ENCODE data around the gene STON2.

STON2 gene

DNA sequence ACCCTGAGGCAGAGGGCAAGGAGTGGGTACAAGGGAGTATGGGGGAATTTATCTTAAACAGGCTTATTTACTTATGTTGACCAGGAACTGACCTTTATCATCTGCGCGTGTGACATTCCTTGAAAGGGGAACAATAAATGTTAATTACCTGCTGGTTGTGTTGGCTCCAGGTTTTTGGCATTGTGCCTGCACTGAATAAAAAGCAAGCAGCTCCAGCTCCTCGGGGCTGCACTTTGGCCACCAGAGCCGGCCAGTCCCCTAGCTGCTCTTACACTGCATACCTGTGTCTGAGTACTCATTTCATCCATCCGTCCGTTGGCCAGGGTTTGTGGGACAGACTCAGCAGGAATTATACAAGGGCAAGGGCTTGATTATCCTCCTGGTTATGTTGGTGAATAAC is 110.6 kb downstream of the STON2 start:
- Mint-ChIP-seq H3K4me1 (no peaks in the 10 kb centered on the region), H3K36me3 (ENCODE audit: low read depth) (peaks cover 62% of the 10 kb centered on the region), H3K27me3 (ENCODE audit: low read depth) (no peaks in the 10 kb centered on the region), H3K27ac (no peak overlapping the region), H3K4me3 (no peak overlapping the region), H3K9me3 (peaks cover 15% of the 10 kb centered on the region)
- TF ChIP-seq, protein P1, sequence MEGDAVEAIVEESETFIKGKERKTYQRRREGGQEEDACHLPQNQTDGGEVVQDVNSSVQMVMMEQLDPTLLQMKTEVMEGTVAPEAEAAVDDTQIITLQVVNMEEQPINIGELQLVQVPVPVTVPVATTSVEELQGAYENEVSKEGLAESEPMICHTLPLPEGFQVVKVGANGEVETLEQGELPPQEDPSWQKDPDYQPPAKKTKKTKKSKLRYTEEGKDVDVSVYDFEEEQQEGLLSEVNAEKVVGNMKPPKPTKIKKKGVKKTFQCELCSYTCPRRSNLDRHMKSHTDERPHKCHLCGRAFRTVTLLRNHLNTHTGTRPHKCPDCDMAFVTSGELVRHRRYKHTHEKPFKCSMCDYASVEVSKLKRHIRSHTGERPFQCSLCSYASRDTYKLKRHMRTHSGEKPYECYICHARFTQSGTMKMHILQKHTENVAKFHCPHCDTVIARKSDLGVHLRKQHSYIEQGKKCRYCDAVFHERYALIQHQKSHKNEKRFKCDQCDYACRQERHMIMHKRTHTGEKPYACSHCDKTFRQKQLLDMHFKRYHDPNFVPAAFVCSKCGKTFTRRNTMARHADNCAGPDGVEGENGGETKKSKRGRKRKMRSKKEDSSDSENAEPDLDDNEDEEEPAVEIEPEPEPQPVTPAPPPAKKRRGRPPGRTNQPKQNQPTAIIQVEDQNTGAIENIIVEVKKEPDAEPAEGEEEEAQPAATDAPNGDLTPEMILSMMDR (IDR thresholded peaks at IDR 0.05; ENCODE audit: unreplicated experiment in 3 of 3) = no peak

DNA sequence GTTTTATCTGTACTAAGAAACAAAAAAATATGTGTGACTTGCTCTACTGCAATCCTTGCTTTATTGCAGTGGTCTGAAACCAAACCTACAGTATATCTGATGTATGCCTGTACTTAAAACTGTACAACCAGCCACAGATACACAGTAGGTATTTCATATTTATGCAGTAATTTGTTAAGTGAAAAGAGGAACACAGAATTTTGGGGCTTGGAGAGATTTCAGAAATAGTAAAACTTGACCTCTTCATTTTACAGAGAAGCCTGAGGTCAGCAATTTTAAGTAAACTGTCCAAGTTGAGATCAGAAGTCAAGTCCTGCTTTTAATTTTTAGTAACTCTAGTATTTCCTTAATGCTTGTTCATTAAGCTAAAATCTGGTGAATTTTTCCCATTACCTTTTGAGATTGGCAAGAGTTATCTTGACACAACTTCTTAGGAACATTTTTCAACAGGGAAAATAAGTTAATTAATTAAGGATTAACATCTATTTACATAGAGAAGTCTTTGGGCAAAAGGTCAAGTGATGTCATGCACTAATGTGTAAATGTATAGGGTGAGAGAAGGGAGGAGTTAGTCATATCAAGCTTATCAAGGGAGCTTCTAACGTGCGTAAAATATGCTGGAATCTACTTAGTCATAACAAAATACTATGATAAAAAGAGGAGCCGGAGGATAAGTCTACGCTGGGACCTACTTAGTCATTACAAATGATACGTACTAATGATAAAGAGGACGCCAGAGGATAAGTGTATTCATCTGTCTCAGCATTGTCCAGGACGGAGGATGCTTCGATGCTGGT is 113.4 kb downstream of the STON2 start:
- TF ChIP-seq, protein P1 (IDR thresholded peaks at IDR 0.05; ENCODE audit: unreplicated experiment in 3 of 3) = no peak
- Mint-ChIP-seq H3K9me3 (peaks cover 12% of the 10 kb centered on the region), H3K4me3 (no peak overlapping the region), H3K36me3 (ENCODE audit: low read depth) (peaks cover 43% of the 10 kb centered on the region), H3K4me1 (no peaks in the 10 kb centered on the region), H3K27me3 (ENCODE audit: low read depth) (no peaks in the 10 kb centered on the region), H3K27ac (no peak overlapping the region)

DNA sequence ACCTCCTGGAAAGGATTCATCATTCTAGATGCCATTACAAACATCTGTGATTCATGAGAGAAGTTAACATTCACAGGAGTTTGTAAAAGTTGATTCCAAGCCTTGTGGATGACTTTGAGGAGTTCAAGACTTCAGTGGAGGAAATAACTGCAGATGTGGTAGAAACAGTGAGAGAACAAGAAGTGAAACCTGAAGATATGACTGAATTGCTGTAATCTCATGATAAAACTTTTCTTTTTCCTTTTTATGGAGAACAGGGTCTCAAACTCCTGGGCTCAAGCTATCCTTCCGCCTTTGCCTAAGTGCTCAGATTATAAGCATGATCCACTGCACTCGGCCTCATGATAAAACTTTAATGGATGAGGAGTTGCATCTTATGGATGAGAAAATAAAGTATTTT is 114.9 kb downstream of the STON2 start:
- H3K36me3 Mint-ChIP-seq (ENCODE audit: low read depth) = peaks cover 33% of the 10 kb centered on the region
- no peak overlapping the region for H3K27ac Mint-ChIP-seq
- no peaks in the 10 kb centered on the region for H3K27me3 Mint-ChIP-seq (ENCODE audit: low read depth)
- H3K4me3 Mint-ChIP-seq = no peak overlapping the region
- H3K4me1 Mint-ChIP-seq = no peaks in the 10 kb centered on the region
- TF ChIP-seq, protein P1 (IDR thresholded peaks at IDR 0.05; ENCODE audit: unreplicated experiment in 3 of 3) = no peak
- H3K9me3 Mint-ChIP-seq = peaks cover 12% of the 10 kb centered on the region

DNA sequence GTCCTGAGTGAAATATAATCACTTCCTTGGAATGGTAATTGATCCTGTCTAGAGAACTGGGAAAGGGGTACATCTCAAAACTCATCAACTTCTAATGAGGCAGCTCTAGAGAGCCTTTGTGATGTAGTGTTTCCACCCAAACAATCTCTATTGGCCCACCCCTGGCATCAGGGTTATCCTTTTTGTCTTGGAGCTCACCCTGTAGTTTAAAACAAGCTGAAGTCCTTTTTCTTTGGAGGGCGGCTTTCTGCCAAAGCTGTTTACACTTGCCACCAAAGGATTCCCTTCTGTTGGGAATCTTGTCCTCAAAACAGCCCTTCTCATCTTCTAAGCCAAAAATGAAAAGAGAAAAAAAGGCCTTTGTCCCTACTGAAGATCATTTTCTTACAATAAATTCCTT is 118.8 kb downstream of the STON2 start:
- Mint-ChIP-seq H3K36me3 (ENCODE audit: low read depth) (peaks cover 23% of the 10 kb centered on the region), H3K27ac (no peak overlapping the region), H3K4me1 (peaks cover under 1% of the 10 kb centered on the region), H3K27me3 (ENCODE audit: low read depth) (peaks cover 3% of the 10 kb centered on the region), H3K4me3 (no peak overlapping the region), H3K9me3 (no peaks in the 10 kb centered on the region)
- TF ChIP-seq, protein P1 (IDR thresholded peaks at IDR 0.05; ENCODE audit: unreplicated experiment in 3 of 3) = no peak

DNA sequence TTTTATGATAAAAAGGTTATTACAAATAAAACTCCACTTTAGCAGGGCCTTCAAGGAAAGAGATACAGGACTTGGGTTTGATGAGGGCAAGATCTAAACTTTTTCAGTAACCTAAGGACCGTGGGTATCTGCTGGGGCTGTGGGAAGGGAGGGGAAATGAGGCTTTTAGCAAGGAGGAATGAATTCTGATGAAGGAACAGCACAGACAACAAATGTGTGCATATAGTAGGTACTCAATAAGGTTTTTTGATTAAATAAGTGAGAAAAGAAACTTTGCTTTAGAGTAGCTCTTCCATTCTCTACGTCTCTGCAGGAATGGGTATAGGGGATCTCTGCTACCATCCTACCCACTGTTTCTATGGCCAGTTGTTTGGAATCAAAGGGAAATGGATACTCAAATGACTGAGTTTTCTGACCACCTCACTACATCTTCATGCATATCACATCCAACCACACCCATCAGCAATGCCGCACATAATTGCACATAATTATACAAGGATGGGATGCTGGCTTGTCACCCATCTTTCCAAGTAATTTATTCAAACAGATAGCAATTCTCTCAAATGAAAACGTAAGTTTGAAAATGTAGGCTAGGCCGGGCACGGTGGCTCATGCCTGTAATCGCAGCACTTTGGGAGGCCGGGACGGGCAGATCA is 119.9 kb downstream of the STON2 start:
- Mint-ChIP-seq H3K9me3 (no peaks in the 10 kb centered on the region), H3K4me1 (peaks cover 11% of the 10 kb centered on the region)
- TF ChIP-seq, protein P1 (IDR thresholded peaks at IDR 0.05; ENCODE audit: unreplicated experiment in 3 of 3) = no peak

More for the DNA sequence above, 119.9 kb downstream of the STON2 start:
- peaks cover 31% of the 10 kb centered on the region for H3K36me3 Mint-ChIP-seq (ENCODE audit: low read depth)
- peaks cover 9% of the 10 kb centered on the region for H3K27me3 Mint-ChIP-seq (ENCODE audit: low read depth)
- no peak overlapping the region for H3K27ac Mint-ChIP-seq
- no peak overlapping the region for H3K4me3 Mint-ChIP-seq
